ENCODE measurements around the gene SYNPO2. TPM values are rescaled to one million over a fixed set of nuclear protein-coding genes. Genes with fewer than 3 reads are reported as not detected.

The SYNPO2 gene
- total RNA-seq, 1 experiment from 2014 or later = 0.04 TPM

- Histone ChIP-seq H3K4me2 (ENCODE audit: low read length) (no peak overlapping the region), H2AFZ (ENCODE audit: low read length) (no peak overlapping the region), H3F3A (ENCODE audit: low read length, unreplicated experiment) (no peaks in the 10 kb centered on the region), H3K27me3 (ENCODE audit: low read length) (no peaks in the 10 kb centered on the region), H3K79me2 (ENCODE audit: low read length) (no peaks in the 10 kb centered on the region), H3K4me3 (ENCODE audit: low read length) (no peak overlapping the region), H3K36me3 (ENCODE audit: low read depth, low read length) (no peaks in the 10 kb centered on the region), H3K9me2 (replicated peaks; ENCODE audit: low read length) (no peaks in the 10 kb centered on the region), H3K27ac (ENCODE audit: low read length) (no peak overlapping the region), H4K20me1 (ENCODE audit: low read length) (no peaks in the 10 kb centered on the region), H3K4me1 (ENCODE audit: insufficient read depth, low read length) (no peaks in the 10 kb centered on the region), H3K9me3 (ENCODE audit: low read length) (no peaks in the 10 kb centered on the region), H3K9ac (ENCODE audit: low read length) (no peak overlapping the region)
- POLR2A ChIA-PET (ENCODE audit: unreplicated experiment) = no interaction called here
- CTCF ChIA-PET = no interaction called here
- no TSS peak for BruUV-seq (replicated peaks)
- DNase-seq (no peak), ATAC-seq (no peak)
- intact Hi-C loops (cut with micrococcal nuclease) = no loop called here
- TF ChIP-seq EZH2phosphoT487 (IDR thresholded peaks at IDR 0.05; ENCODE audit: borderline replicate concordance, low read length) = no peak
- no peak for TF ChIP-seq EZH2 (IDR thresholded peaks at IDR 0.05; ENCODE audit: low read length, unreplicated experiment)
- TF ChIP-seq CTCF (conservative IDR thresholded peaks at IDR 0.05; ENCODE audit: low read depth, low read length) = no peak
Observed at GRCh38 chr4:118930255-118930654, 41.6 kb downstream of the SYNPO2 start.

- H2AFZ ChIP-seq (ENCODE audit: low read length) = no peak overlapping the region
- no peaks in the 10 kb centered on the region for H4K20me1 ChIP-seq (ENCODE audit: low read length)
- H3K9me2 ChIP-seq (replicated peaks; ENCODE audit: low read length) = no peaks in the 10 kb centered on the region
- H3K4me2 ChIP-seq (ENCODE audit: low read length) = no peak overlapping the region
- intact Hi-C loops (cut with micrococcal nuclease) = no loop called here
- no peak for TF ChIP-seq EZH2phosphoT487 (IDR thresholded peaks at IDR 0.05; ENCODE audit: borderline replicate concordance, low read length)
- TF ChIP-seq CTCF (conservative IDR thresholded peaks at IDR 0.05; ENCODE audit: low read depth, low read length) = no peak
- no peak overlapping the region for H3K9ac ChIP-seq (ENCODE audit: low read length)
- DNase-seq (no peak), ATAC-seq (no peak)
- no TSS peak for BruUV-seq (replicated peaks)
- H3K4me1 ChIP-seq (ENCODE audit: insufficient read depth, low read length) = no peaks in the 10 kb centered on the region
- CTCF ChIA-PET = interaction anchor here (0.6 kb wide), 1 partner anchor 48 kb away, joined by 4 read pairs; no protein-coding TSS in a partner anchor
- H3K27ac ChIP-seq (ENCODE audit: low read length) = no peak overlapping the region
- POLR2A ChIA-PET (ENCODE audit: unreplicated experiment) = no interaction called here
- no peaks in the 10 kb centered on the region for H3K9me3 ChIP-seq (ENCODE audit: low read length)
- H3K36me3 ChIP-seq (ENCODE audit: low read depth, low read length) = no peaks in the 10 kb centered on the region
- no peaks in the 10 kb centered on the region for H3K79me2 ChIP-seq (ENCODE audit: low read length)
- H3K4me3 ChIP-seq (ENCODE audit: low read length) = no peak overlapping the region
- H3F3A ChIP-seq (ENCODE audit: low read length, unreplicated experiment) = no peaks in the 10 kb centered on the region
- no peaks in the 10 kb centered on the region for H3K27me3 ChIP-seq (ENCODE audit: low read length)
Observed at GRCh38 chr4:118931786-118932185, 43.1 kb downstream of the SYNPO2 start.

- Histone ChIP-seq H3K4me1 (ENCODE audit: insufficient read depth, low read length) (no peaks in the 10 kb centered on the region), H3K9me2 (replicated peaks; ENCODE audit: low read length) (no peaks in the 10 kb centered on the region), H3K27ac (ENCODE audit: low read length) (no peak overlapping the region), H4K20me1 (ENCODE audit: low read length) (no peaks in the 10 kb centered on the region), H3K79me2 (ENCODE audit: low read length) (no peaks in the 10 kb centered on the region), H3K9me3 (ENCODE audit: low read length) (no peaks in the 10 kb centered on the region), H3K4me3 (ENCODE audit: low read length) (no peak overlapping the region), H3K36me3 (ENCODE audit: low read depth, low read length) (no peaks in the 10 kb centered on the region), H2AFZ (ENCODE audit: low read length) (no peak overlapping the region), H3F3A (ENCODE audit: low read length, unreplicated experiment) (no peaks in the 10 kb centered on the region), H3K9ac (ENCODE audit: low read length) (no peak overlapping the region), H3K4me2 (ENCODE audit: low read length) (no peak overlapping the region), H3K27me3 (ENCODE audit: low read length) (no peaks in the 10 kb centered on the region)
- intact Hi-C loops (cut with micrococcal nuclease) = no loop called here
- ATAC-seq = no peak
- ChIA-PET CTCF (no interaction called here), POLR2A (ENCODE audit: unreplicated experiment) (no interaction called here)
- no peak for DNase-seq
- TF ChIP-seq EZH2phosphoT487 (IDR thresholded peaks at IDR 0.05; ENCODE audit: borderline replicate concordance, low read length) = no peak
- no peak for TF ChIP-seq CTCF (conservative IDR thresholded peaks at IDR 0.05; ENCODE audit: low read depth, low read length)
- no peak for TF ChIP-seq EZH2 (IDR thresholded peaks at IDR 0.05; ENCODE audit: low read length, unreplicated experiment)
- no TSS peak for BruUV-seq (replicated peaks)
Observed at GRCh38 chr4:118935819-118936218, 47.2 kb downstream of the SYNPO2 start.
